C4-2B (cell line): ENCODE results near the gene MVB12B.

Experiments used
- CTCF ChIP-seq: fragments of 450-650 bp; conservative IDR thresholded peaks from 2 replicates; pipeline ENCODE4 v1.5.1; 2017; ENCODE audit warnings: mild to moderate bottlenecking
- ZFX ChIP-seq: fragments of 450-650 bp; IDR thresholded peaks from 2 replicates; pipeline ENCODE4 v1.6.1; 2017

- TF ChIP-seq CTCF (no peak), ZFX (no peak)
Observed at GRCh38 chr9:126372716-126373115, 46.1 kb downstream of the MVB12B start.
